NCI-H146 treated with DMSO at 0.1 percent for 48 hours (cell line): ENCODE measurements around the gene COX6A2.
"Not testable (repeated sequence)": the region's sequence is repeated elsewhere in the genome, so short reads cannot be mapped to it uniquely, and the experiment has no call there.

Experiments
- DNase-seq: peaks from one replicate; lab custom pipeline; 2025; ENCODE audit not compliant: unreplicated experiment; lab: John Stamatoyannopoulos, UW

The COX6A2 gene

GRCh38 chr16:31461921-31462804 lies 34.0 kb upstream of the COX6A2 start:
- no peak for DNase-seq

GRCh38 chr16:31461201-31461920 lies 33.2 kb upstream of the COX6A2 start:
- DNase-seq: no peak

GRCh38 chr16:31460582-31461002 lies 32.4 kb upstream of the COX6A2 start:
- no peak for DNase-seq

GRCh38 chr16:31459687-31460581 lies 31.8 kb upstream of the COX6A2 start:
- DNase-seq: peak; percentile 98

- DNase-seq: peak; percentile 98
Observed at GRCh38 chr16:31458844-31459686, 30.9 kb upstream of the COX6A2 start, which contains the start of gene ARMC5. ARMC5 (plus strand) TSS chr16:31459501; CDS start chr16:31459525, 24 bp downstream.

- DNase-seq: peak; percentile 53
Observed at GRCh38 chr16:31458073-31458843, 30.1 kb upstream of the COX6A2 start.

GRCh38 chr16:31456988-31457360 lies 28.8 kb upstream of the COX6A2 start:
- no peak for DNase-seq

GRCh38 chr16:31455601-31456314 lies 27.6 kb upstream of the COX6A2 start:
- no peak for DNase-seq

- DNase-seq: no peak
Observed at GRCh38 chr16:31453255-31454204, 25.4 kb upstream of the COX6A2 start.

- DNase-seq: no peak
Observed at GRCh38 chr16:31452631-31453106, 24.5 kb upstream of the COX6A2 start.

GRCh38 chr16:31451681-31452351 lies 23.7 kb upstream of the COX6A2 start:
- DNase-seq: peak; percentile 64

GRCh38 chr16:31451201-31451600 lies 23.0 kb upstream of the COX6A2 start:
- no peak for DNase-seq

- not testable (repeated sequence) for DNase-seq
Observed at GRCh38 chr16:31445931-31446330, 17.8 kb upstream of the COX6A2 start.

GRCh38 chr16:31441956-31442355 lies 13.8 kb upstream of the COX6A2 start:
- no peak for DNase-seq

GRCh38 chr16:31440516-31441184 lies 12.5 kb upstream of the COX6A2 start:
- DNase-seq: no peak

- no peak for DNase-seq
Observed at GRCh38 chr16:31439519-31439918, 11.4 kb upstream of the COX6A2 start.
